LNCAP (cell line): Measurements from ENCODE around the gene SEMA3F.

ENCODE experiments used
- TF ChIP-seq, protein P1 (sequence below): fragments of 450-650 bp; IDR thresholded peaks from 2 replicates; pipeline ENCODE4 v1.5.1; 2017; ENCODE audit warnings: mild to moderate bottlenecking

Gene SEMA3F

DNA sequence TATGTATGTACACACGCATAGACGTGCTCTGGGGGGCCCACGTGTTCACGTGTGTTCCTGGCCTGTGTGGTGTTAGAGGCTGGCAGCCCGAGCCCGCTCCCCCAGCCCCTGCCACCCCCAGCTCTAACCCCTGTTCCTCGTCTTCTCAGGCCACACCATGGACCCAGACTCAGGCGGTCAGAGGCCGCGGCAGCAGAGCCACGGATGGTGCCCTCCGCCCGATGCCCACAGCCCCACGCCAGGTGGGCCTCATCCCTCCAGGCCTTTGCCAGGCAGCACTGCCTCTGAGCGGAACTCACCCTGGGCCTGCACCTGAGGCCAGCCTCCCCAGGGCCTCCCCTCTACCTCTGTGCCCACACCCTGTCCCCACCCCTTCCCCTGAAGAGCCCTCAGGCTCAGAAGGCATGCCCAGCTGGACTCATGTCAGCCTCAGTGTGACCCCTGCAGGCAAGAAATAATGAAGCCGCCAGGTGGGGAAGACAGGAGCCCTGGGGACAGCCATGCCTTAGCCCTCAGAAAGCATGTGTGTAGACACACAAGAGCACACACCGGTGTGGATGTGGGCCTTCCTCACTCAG, 19.9 kb downstream of the SEMA3F start:
- TF ChIP-seq, protein P1, sequence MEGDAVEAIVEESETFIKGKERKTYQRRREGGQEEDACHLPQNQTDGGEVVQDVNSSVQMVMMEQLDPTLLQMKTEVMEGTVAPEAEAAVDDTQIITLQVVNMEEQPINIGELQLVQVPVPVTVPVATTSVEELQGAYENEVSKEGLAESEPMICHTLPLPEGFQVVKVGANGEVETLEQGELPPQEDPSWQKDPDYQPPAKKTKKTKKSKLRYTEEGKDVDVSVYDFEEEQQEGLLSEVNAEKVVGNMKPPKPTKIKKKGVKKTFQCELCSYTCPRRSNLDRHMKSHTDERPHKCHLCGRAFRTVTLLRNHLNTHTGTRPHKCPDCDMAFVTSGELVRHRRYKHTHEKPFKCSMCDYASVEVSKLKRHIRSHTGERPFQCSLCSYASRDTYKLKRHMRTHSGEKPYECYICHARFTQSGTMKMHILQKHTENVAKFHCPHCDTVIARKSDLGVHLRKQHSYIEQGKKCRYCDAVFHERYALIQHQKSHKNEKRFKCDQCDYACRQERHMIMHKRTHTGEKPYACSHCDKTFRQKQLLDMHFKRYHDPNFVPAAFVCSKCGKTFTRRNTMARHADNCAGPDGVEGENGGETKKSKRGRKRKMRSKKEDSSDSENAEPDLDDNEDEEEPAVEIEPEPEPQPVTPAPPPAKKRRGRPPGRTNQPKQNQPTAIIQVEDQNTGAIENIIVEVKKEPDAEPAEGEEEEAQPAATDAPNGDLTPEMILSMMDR, result no peak

DNA sequence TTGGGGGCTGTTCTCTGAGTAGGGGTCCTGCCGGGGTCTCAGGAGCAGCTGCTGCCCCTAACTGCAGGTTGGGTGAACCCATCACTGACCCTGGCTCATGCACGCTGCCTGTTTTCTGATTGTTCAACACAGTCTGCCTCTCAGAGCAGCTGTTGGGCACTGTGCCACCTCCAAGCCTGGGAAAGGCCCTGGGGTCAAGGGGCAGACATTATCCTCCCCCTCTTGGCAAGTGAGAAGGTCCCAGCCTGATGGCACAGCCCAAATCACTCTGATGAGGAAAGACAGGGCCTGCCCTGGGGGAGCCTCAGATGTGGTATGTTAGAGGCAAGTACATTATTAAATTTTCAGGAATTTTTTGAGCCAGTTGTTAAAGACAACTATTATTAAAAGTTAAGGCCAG, 22.2 kb downstream of the SEMA3F start:
- TF ChIP-seq, protein P1, result no peak

DNA sequence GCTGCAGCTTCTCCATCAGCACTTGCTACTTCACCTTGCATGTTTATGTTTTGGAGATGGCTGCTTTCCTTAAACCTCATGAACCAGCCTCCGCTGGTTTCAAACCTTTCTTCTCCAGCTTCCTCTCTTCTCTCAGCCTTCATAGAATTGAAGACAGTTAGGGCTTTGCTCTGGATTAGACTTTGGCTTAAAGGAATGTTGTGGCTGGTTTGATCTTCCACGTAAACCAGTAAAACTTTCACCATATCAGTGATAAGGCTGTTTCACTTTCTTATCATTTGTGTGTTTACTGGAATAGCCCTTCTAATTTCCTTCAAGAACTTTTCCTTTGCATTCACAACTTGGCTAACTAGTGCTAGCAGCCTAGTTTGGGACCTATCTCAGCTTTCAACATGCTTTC, 24.6 kb downstream of the SEMA3F start:
- TF ChIP-seq, protein P1, result no peak

DNA sequence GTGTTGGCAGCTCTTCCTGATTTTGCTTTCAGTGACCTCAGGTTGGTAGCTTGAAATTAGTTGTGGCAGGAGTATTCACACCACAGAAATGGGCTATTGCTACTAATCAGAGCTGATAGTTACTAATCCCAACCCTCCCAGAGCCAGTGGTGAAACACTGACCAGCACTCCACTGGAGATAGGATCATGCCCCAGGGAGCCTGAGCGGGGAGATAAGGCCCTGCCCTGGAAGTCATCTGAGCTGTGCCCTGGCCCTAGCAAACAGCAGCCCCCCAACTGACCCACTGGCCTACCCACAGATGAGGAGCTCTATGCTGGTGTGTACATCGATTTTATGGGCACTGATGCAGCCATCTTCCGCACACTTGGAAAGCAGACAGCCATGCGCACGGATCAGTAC, 26.9 kb downstream of the SEMA3F start:
- TF ChIP-seq, protein P1, result no peak

DNA sequence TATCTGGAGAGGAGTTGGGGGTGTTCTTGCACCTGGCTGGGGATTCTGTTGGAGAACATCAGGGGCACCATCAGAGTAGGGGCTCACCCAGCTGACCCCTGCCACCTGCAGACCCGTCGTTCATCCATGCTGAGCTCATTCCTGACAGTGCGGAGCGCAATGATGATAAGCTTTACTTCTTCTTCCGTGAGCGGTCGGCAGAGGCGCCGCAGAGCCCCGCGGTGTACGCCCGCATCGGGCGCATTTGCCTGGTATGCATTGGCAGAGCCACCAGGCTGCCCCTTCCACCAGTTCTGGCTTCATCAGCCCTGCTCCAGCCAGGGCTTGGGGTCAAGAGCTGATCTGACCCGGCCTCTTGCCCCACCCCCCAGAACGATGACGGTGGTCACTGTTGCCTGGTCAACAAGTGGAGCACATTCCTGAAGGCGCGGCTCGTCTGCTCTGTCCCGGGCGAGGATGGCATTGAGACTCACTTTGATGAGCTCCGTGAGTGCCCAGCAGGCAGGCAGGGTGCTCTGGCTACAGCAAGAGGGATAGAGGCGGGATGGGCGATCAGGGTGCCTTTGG, 27.5 kb downstream of the SEMA3F start:
- TF ChIP-seq, protein P1, result no peak

DNA sequence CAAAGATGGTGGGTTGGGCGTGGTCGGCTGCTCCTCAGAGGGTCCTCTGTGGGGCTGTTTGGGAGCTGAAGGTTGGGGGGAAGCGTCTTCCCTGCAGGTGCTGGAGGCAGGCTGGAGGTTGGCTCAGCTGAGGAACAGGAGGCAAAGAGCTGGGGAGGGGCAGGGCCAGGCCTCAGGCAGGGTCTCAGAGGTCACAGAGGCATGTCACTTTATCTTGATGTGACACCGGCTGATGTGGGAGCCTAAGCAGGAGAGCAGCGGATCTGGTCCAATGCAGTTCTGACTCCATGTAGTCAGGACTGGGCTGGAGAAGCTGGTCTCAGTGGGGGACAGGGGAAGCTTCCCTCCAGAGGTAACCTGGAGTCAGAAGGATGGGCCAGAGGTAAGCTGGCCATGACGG, 28.6 kb downstream of the SEMA3F start:
- TF ChIP-seq, protein P1, result no peak

DNA sequence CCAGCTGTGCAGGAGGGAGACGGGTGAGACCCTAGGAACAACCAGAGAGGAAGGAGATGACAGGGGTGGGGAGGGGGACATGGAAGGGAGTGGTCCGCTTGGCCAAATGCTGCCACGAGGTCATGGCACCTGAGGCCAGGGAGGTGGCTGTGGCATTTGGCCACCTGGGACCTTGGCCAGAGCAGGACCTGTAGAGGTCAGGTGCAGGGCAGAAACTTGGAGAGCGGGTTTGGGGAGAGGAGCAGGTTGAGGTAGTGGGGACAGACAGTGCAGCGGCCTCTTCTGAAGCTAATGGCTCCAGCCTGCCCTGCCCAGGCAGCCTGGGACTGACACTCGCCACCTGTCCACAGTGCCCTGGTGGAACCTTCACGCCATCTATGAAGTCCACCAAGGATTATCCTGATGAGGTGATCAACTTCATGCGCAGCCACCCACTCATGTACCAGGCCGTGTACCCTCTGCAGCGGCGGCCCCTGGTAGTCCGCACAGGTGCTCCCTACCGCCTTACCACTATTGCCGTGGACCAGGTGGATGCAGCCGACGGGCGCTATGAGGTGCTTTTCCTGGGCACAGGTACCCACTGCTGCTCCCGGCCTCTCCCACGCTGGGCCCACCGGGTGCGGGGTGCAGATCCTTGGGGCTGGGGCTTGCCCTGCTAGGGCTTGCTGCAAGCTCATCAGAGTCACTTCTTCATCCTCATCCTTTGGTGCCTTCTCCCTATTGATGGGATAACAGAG, 29.3 kb downstream of the SEMA3F start:
- TF ChIP-seq, protein P1, result no peak
